ENCODE results near the gene TRAPPC8.

- no peak for TF ChIP-seq CTCF (IDR thresholded peaks at IDR 0.05)
- TF ChIP-seq POLR2A (IDR thresholded peaks at IDR 0.05), result no peak
Measured at GRCh38 chr18:31957728-31958127, 14.8 kb upstream of the TRAPPC8 start.

Measured in esophagus squamous epithelium (tissue), 4 donors.